Measurements from ENCODE around the gene METTL1. TPM values are rescaled to one million over a fixed set of nuclear protein-coding genes. Genes with fewer than 3 reads are reported as not detected.

The METTL1 gene
- total RNA-seq, 1 donor from 2014 or later, result 40.7 TPM

DNA sequence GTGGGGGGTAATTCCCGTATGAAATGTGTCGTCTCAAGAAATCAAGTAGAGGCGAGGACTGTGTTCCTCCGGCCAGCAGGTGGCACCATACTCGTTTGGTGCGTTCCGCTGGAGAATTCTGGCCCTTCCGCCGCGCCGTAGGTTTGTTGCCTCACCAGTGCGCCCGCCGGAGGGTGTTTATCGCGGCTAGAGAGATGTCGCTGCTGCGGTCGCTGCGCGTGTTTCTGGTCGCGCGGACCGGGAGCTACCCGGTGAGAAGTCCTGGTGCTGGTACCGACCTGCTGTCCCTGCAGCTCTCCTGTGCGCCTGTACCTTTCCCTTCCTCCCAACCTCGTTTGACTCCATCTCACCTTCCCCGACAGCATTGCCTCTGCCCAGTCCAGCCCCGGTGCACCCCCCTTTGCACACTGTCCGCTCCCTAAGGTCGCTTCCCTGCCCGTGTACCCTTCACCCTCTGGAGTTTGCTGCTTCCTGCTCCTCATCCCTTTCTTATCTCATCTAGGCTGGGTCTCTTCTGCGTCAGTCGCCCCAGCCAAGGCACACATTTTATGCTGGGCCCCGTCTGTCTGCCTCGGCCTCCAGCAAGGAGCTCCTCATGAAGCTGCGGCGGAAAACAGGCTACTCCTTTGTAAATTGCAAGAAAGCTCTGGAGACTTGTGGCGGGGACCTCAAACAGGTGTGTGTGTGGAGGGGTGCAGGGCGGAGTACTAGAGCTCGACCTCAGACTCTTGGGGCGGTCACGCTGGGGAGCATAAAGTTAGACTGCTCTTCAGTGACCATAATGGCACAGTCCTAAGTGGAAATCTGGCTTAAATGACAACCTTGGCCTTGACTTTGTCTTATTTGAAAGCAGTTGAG, 10.9 kb upstream of the METTL1 start, which contains the start of gene TSFM:
TSFM (plus strand) TSS at position 180 of the 858 bp plus-strand sequence; CDS start at position 195, 15 bp downstream.
- peak; percentile 93 for DNase-seq
- peak; percentile 97 for ATAC-seq (ENCODE audit: low read depth)
- Mint-ChIP-seq H3K36me3 (ENCODE audit: low read depth) (peaks cover 34% of the 10 kb centered on the region), H3K9me3 (no peaks in the 10 kb centered on the region), H3K27me3 (no peaks in the 10 kb centered on the region), H3K4me3 (peak within 1 kb of the TSS; percentile 99), H3K4me1 (peaks cover 22% of the 10 kb centered on the region), H3K27ac (peak within 1 kb of the TSS; percentile 97)
- CTCF ChIA-PET, result interaction anchor here (0.6 to 2.7 kb wide), 11 partner anchors 11 to 302 kb away, joined by 3 to 16 read pairs (median 4); partner anchors contain the start of gene TSPAN31
- POLR2A ChIA-PET, result interaction anchor here (1.0 to 2.4 kb wide), 5 partner anchors 11 to 114 kb away, joined by 3 to 11 read pairs (median 5); partner anchors contain the start of genes EEF1AKMT3 and METTL1
- intact Hi-C loops (cut with micrococcal nuclease), result loop anchor here (1.0 to 2.0 kb wide), 6 partner anchors 11 to 122 kb away; partner anchors contain the start of genes CDK4, EEF1AKMT3 and METTL1
- TF ChIP-seq, protein P1, sequence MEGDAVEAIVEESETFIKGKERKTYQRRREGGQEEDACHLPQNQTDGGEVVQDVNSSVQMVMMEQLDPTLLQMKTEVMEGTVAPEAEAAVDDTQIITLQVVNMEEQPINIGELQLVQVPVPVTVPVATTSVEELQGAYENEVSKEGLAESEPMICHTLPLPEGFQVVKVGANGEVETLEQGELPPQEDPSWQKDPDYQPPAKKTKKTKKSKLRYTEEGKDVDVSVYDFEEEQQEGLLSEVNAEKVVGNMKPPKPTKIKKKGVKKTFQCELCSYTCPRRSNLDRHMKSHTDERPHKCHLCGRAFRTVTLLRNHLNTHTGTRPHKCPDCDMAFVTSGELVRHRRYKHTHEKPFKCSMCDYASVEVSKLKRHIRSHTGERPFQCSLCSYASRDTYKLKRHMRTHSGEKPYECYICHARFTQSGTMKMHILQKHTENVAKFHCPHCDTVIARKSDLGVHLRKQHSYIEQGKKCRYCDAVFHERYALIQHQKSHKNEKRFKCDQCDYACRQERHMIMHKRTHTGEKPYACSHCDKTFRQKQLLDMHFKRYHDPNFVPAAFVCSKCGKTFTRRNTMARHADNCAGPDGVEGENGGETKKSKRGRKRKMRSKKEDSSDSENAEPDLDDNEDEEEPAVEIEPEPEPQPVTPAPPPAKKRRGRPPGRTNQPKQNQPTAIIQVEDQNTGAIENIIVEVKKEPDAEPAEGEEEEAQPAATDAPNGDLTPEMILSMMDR (IDR thresholded peaks at IDR 0.05), result no peak

DNA sequence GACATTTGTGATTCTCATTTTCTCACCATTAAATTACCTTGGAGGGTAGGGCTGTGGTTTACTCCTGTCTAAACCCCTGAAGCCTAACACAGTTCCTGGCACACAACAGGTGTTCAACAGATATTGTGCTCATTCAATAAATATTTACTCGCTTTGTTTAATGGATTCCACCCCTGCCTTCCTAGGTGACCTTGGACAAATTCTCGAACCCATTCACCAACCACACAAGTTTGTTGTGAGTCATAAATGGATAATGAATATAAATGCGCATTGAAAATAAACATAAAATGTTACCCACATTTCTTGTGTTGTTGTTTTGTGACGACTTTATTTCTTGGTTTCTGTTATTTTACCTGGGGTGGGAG, 10.3 kb upstream of the METTL1 start:
- Mint-ChIP-seq H3K36me3 (ENCODE audit: low read depth) (peaks cover 28% of the 10 kb centered on the region), H3K4me3 (peak overlapping the region; percentile 99), H3K4me1 (peaks cover 22% of the 10 kb centered on the region), H3K27me3 (no peaks in the 10 kb centered on the region), H3K9me3 (no peaks in the 10 kb centered on the region), H3K27ac (peak overlapping the region; percentile 97)
- ChIA-PET POLR2A (interaction anchor here (1.2 to 2.4 kb wide), 3 partner anchors 10 to 114 kb away, joined by 5 to 11 read pairs (median 11); partner anchors contain the start of genes EEF1AKMT3 and METTL1), CTCF (interaction anchor here (1.0 to 2.7 kb wide), 3 partner anchors 21 to 26 kb away, joined by 5 to 16 read pairs (median 9); no protein-coding TSS in a partner anchor)
- no peak for ATAC-seq (ENCODE audit: low read depth)
- TF ChIP-seq, protein P1 (IDR thresholded peaks at IDR 0.05), result no peak
- DNase-seq, result no peak
- intact Hi-C loops (cut with micrococcal nuclease), result loop anchor here (1.0 to 2.0 kb wide), 6 partner anchors 10 to 123 kb away; partner anchors contain the start of genes CDK4, EEF1AKMT3 and METTL1

DNA sequence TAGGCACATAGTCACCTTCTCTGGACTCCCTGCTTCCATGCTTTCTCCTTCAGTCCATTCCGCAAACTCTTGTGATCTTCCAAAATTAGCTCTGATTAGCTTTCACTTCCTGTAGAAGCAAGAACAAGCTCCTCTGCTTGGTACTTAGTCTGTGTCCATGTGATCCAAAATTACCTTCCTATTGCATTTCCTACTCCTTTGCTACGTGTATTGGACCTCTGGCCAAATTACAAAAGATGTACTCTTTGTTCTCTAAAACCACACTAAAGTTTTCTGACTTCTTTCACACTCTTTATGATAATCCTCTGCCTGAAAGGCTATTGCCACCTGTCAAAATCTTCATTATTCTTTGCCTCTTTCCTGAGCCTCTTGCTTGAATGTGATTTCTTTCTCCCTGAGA, 9.9 kb upstream of the METTL1 start:
- peaks cover 24% of the 10 kb centered on the region for H3K36me3 Mint-ChIP-seq (ENCODE audit: low read depth)
- no peaks in the 10 kb centered on the region for H3K9me3 Mint-ChIP-seq
- ChIA-PET POLR2A (interaction anchor here (2.3 kb wide), 1 partner anchor 10 kb away, joined by 11 read pairs; the partner anchor contains the start of genes EEF1AKMT3 and METTL1), CTCF (interaction anchor here (0.9 to 1.3 kb wide), 3 partner anchors 20 to 124 kb away, joined by 3 to 9 read pairs (median 5); no protein-coding TSS in a partner anchor)
- peaks cover 22% of the 10 kb centered on the region for H3K4me1 Mint-ChIP-seq
- ATAC-seq (ENCODE audit: low read depth) (no peak), DNase-seq (no peak)
- no peaks in the 10 kb centered on the region for H3K27me3 Mint-ChIP-seq
- TF ChIP-seq, protein P1 (IDR thresholded peaks at IDR 0.05), result no peak
- intact Hi-C loops (cut with micrococcal nuclease), result loop anchor here (1.0 to 2.0 kb wide), 6 partner anchors 10 to 124 kb away; partner anchors contain the start of genes CDK4, EEF1AKMT3 and METTL1
- H3K27ac Mint-ChIP-seq, result no peak overlapping the region
- no peak overlapping the region for H3K4me3 Mint-ChIP-seq

DNA sequence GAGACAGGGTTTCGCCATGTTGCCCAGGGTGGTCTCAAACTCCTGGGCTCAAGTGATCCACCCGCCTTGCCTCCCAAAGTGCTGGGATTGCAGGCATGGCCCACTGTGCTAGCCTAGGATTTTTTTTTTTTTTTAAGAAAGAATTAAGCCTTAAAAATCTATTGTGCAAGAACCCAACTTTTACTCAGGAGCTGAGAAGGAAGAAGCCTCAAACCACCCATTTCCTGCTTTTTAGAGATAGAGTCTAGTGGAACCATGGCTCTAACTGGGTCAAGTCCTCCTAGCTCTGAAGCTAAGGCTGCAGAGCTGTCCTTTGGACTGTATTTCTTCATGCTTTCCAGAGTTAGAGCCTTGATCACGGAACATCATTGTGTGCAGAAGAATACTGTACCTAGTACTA, 9.3 kb upstream of the METTL1 start:
- no peak overlapping the region for H3K27ac Mint-ChIP-seq
- ATAC-seq (ENCODE audit: low read depth), result no peak
- H3K36me3 Mint-ChIP-seq (ENCODE audit: low read depth), result peaks cover 18% of the 10 kb centered on the region
- ChIA-PET POLR2A (interaction anchor here (2.3 kb wide), 1 partner anchor 9 kb away, joined by 11 read pairs; the partner anchor contains the start of genes EEF1AKMT3 and METTL1), CTCF (interaction anchor here (0.9 to 1.3 kb wide), 3 partner anchors 19 to 124 kb away, joined by 3 to 9 read pairs (median 5); no protein-coding TSS in a partner anchor)
- peaks cover 22% of the 10 kb centered on the region for H3K4me1 Mint-ChIP-seq
- H3K4me3 Mint-ChIP-seq, result no peak overlapping the region
- TF ChIP-seq, protein P1 (IDR thresholded peaks at IDR 0.05), result no peak
- intact Hi-C loops (cut with micrococcal nuclease), result no loop called here
- H3K9me3 Mint-ChIP-seq, result no peaks in the 10 kb centered on the region
- DNase-seq, result no peak
- H3K27me3 Mint-ChIP-seq, result no peaks in the 10 kb centered on the region

All from activated B cell treated with CpG ODN at 0.5 μM for 24 hours (primary cell).